C4-2B (cell line): ENCODE measurements around the gene LRIT1.

Experiments used
- ZFX ChIP-seq: fragments of 450-650 bp; IDR thresholded peaks from 2 replicates; pipeline ENCODE4 v1.6.1; 2017
- TF ChIP-seq, protein P1 (sequence below): fragments of 450-650 bp; conservative IDR thresholded peaks from 2 replicates; pipeline ENCODE4 v1.5.1; 2017; ENCODE audit warnings: mild to moderate bottlenecking

DNA sequence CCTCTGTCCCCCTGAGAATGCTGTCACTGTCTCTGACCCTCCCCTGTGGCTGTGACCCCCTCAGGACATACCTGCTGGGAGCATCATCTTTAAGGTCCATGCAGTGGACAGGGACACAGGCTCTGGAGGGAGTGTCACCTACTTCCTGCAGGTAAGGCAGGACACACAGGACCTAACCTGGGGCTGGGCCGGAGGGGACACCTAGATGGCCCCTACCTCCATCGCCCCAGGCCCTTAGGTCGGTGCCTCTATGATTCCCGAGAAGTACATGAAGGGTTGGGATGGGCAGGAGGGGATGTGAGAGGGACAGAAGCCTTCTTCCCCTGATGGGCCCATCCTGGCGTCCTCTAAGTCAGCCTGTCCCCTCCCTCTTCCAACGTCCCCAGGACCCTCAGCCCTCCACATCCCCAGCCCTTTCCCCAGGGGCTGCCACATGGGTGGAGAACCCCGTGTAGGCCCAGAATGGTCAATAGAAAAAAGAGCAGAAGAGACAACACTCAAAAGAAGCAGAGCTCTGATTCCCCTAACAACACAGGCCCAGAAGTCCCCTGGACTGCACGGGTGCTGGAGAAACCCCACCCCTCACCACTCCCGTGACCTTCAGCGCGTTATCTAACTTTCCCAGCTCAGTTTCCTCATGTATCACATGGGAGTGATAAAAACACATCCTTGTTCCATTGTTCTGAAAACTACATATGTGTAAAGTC, 40.7 kb downstream of the LRIT1 start:
- TF ChIP-seq, protein P1, sequence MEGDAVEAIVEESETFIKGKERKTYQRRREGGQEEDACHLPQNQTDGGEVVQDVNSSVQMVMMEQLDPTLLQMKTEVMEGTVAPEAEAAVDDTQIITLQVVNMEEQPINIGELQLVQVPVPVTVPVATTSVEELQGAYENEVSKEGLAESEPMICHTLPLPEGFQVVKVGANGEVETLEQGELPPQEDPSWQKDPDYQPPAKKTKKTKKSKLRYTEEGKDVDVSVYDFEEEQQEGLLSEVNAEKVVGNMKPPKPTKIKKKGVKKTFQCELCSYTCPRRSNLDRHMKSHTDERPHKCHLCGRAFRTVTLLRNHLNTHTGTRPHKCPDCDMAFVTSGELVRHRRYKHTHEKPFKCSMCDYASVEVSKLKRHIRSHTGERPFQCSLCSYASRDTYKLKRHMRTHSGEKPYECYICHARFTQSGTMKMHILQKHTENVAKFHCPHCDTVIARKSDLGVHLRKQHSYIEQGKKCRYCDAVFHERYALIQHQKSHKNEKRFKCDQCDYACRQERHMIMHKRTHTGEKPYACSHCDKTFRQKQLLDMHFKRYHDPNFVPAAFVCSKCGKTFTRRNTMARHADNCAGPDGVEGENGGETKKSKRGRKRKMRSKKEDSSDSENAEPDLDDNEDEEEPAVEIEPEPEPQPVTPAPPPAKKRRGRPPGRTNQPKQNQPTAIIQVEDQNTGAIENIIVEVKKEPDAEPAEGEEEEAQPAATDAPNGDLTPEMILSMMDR: no peak
- no peak for TF ChIP-seq ZFX
